Nephron (organoid): ENCODE results near the gene BPIFB4.
"Not testable (repeated sequence)": the region's sequence is repeated elsewhere in the genome, so short reads cannot be mapped to it uniquely, and the experiment has no call there.

Experiments
- H3K27ac Mint-ChIP-seq, 3 experiments: 2 replicates each; pipeline ENCODE4 v1.8.0; 2020; ENCODE audit warnings: mixed read lengths in 3 of 3, mild to moderate bottlenecking in 2 of 3, moderate library complexity in 1 of 3
- H3K27me3 Mint-ChIP-seq: 2 replicates; pipeline ENCODE4 v1.8.0; 2021; ENCODE audit warnings: low read depth, mild to moderate bottlenecking, moderate library complexity, mixed read lengths
- H3K36me3 Mint-ChIP-seq: 2 replicates; pipeline ENCODE4 v1.8.0; 2020; ENCODE audit warnings: low read depth, mixed read lengths
- H3K4me1 Mint-ChIP-seq: 2 replicates; pipeline ENCODE4 v1.8.0; 2020; ENCODE audit warnings: mixed read lengths
- H3K4me3 Mint-ChIP-seq, 3 experiments: 2 replicates each; pipeline ENCODE4 v1.8.0; 2020; ENCODE audit warnings: mild to moderate bottlenecking in 3 of 3, mixed read lengths in 3 of 3, moderate library complexity in 2 of 3
- H3K9me3 Mint-ChIP-seq: 2 replicates; pipeline ENCODE4 v1.8.0; 2020; ENCODE audit warnings: mixed read lengths
- TF ChIP-seq, protein P1 (sequence below), 3 experiments: fragments of 200-600 bp; sonication (generic); IDR thresholded peaks; one replicate each; pipeline ENCODE4 v1.5.0; 2021; ENCODE audit warnings: antibody characterized with exemption in 3 of 3; ENCODE audit not compliant: unreplicated experiment in 3 of 3

Gene BPIFB4

DNA sequence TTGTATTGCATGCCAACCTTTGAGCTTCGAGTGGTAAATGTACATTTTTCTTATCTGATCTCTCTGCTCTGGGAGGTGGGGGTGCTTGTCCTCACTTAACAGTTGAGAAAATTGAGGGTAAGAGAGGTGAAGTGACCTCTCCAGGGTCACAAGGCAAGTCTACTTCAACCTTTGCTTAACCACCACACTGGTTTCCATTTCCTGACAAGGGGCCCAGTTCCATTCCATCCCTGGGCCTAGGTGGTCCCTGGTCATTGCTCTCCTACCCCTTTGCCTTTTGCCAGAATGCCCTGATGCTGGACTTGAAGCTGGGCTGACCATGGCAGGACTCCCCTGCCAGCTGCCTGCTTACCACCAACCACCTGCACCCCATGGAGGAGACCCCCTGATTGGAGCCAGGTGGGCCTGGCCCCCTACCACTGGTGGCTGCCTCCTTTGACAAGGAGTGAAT lies 35.7 kb upstream of the BPIFB4 start:
- H3K27me3 Mint-ChIP-seq: peaks cover 28% of the 10 kb centered on the region
- H3K4me1 Mint-ChIP-seq: no peaks in the 10 kb centered on the region
- no peak overlapping the region for H3K4me3 Mint-ChIP-seq
- H3K36me3 Mint-ChIP-seq: no peaks in the 10 kb centered on the region
- H3K27ac Mint-ChIP-seq: no peak overlapping the region
- peaks cover 20% of the 10 kb centered on the region for H3K9me3 Mint-ChIP-seq
- TF ChIP-seq, protein P1, sequence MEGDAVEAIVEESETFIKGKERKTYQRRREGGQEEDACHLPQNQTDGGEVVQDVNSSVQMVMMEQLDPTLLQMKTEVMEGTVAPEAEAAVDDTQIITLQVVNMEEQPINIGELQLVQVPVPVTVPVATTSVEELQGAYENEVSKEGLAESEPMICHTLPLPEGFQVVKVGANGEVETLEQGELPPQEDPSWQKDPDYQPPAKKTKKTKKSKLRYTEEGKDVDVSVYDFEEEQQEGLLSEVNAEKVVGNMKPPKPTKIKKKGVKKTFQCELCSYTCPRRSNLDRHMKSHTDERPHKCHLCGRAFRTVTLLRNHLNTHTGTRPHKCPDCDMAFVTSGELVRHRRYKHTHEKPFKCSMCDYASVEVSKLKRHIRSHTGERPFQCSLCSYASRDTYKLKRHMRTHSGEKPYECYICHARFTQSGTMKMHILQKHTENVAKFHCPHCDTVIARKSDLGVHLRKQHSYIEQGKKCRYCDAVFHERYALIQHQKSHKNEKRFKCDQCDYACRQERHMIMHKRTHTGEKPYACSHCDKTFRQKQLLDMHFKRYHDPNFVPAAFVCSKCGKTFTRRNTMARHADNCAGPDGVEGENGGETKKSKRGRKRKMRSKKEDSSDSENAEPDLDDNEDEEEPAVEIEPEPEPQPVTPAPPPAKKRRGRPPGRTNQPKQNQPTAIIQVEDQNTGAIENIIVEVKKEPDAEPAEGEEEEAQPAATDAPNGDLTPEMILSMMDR (IDR thresholded peaks at IDR 0.05; ENCODE audit: unreplicated experiment in 3 of 3): no peak

DNA sequence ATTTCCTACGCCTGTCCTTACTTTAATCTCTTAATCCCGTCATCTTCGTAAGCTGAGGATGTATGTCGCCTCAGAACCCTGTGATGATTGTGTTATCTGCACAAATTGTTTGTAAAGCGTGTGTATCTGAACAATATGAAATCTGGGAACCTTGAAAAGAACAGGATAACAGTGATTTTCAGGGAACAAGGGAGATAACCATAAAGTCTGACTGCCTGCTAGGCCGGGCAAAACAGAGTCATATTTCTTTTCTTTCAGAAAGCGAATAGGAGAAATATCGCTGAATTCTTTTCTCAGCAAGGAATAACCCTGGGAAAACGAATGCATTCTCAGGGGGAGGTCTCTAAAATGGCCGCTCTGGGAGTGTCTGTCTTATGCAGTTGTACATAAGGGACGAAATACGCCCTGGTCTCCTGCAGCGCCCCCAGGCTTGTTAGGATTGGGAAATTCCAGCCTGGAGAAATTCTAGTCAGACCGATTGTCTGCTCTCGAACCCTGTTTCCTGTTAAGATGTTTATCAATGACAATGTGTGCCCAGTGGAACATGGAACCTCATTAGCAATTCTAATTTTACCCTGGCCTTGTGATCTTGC lies 34.2 kb upstream of the BPIFB4 start:
- not testable (repeated sequence) for H3K4me1 Mint-ChIP-seq, H3K36me3 Mint-ChIP-seq, H3K4me3 Mint-ChIP-seq, H3K27ac Mint-ChIP-seq
- Mint-ChIP-seq H3K27me3 (peaks cover 17% of the 10 kb centered on the region), H3K9me3 (peaks cover 20% of the 10 kb centered on the region)

DNA sequence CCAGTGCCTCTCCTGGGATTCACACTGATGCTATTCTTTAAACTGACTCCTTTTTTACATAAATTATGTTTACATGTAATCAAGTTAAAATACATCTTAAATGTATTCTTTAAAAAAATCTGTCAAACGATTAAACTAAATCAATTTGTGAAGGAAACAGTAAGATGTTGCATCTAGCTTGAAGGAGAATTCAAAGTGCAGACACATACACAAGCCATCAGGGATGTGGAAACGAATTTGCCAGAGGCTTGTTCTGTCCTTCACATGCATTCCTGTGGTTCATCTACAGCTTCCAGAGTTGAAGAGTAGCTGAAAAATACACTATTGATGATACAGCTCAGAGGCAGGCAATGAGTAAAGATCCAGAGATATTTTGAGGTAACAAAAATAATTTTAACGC lies 33.0 kb upstream of the BPIFB4 start:
- TF ChIP-seq, protein P1 (IDR thresholded peaks at IDR 0.05; ENCODE audit: unreplicated experiment in 3 of 3): no peak
- Mint-ChIP-seq H3K4me3 (no peak overlapping the region), H3K9me3 (peaks cover 20% of the 10 kb centered on the region), H3K36me3 (no peaks in the 10 kb centered on the region), H3K4me1 (no peaks in the 10 kb centered on the region), H3K27me3 (peaks cover 14% of the 10 kb centered on the region), H3K27ac (no peak overlapping the region)

DNA sequence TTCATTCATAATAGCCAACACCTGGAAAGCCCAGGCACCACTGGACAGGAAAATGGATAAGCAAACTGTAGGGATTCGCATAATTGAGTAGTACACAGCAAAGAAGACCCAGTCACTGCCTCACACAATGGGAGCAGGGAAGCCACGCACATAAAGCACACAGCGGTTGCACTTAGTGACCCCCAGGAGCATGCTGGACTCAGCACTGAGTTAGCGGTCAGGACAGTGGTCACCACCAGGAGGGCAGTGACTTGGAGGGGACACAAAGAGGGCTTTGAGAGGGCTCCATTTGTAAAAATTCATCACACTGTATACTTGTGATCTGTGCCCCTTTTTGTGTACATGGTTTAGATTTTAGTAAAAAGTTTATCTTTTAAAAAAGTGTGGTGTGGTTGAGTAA lies 28.1 kb upstream of the BPIFB4 start:
- Mint-ChIP-seq H3K27me3 (peaks cover 16% of the 10 kb centered on the region), H3K27ac (no peak overlapping the region), H3K4me3 (no peak overlapping the region), H3K9me3 (peaks cover 7% of the 10 kb centered on the region), H3K36me3 (no peaks in the 10 kb centered on the region), H3K4me1 (peaks cover 5% of the 10 kb centered on the region)
- TF ChIP-seq, protein P1 (IDR thresholded peaks at IDR 0.05; ENCODE audit: unreplicated experiment in 3 of 3): no peak

- TF ChIP-seq, protein P1 (IDR thresholded peaks at IDR 0.05; ENCODE audit: unreplicated experiment in 3 of 3): no peak
- Mint-ChIP-seq H3K4me3 (no peak within 1 kb of the TSS), H3K27ac (no peak within 1 kb of the TSS), H3K36me3 (no peaks in the 10 kb centered on the region), H3K9me3 (no peaks in the 10 kb centered on the region), H3K4me1 (peaks cover 5% of the 10 kb centered on the region), H3K27me3 (peaks cover 16% of the 10 kb centered on the region)
These were observed 25.9 kb upstream of the BPIFB4 start, which contains the start of gene BPIFB3 for GRCh38 chr20:33053291-33054106. BPIFB3 (plus strand) TSS chr20:33053903; CDS start chr20:33055436, 1,533 bp downstream.

GRCh38 chr20:33054381-33054780 lies 25.1 kb upstream of the BPIFB4 start:
- H3K36me3 Mint-ChIP-seq: no peaks in the 10 kb centered on the region
- no peak overlapping the region for H3K27ac Mint-ChIP-seq
- peaks cover 16% of the 10 kb centered on the region for H3K27me3 Mint-ChIP-seq
- TF ChIP-seq, protein P1 (IDR thresholded peaks at IDR 0.05; ENCODE audit: unreplicated experiment in 3 of 3): no peak
- H3K4me3 Mint-ChIP-seq: no peak overlapping the region
- no peaks in the 10 kb centered on the region for H3K9me3 Mint-ChIP-seq
- H3K4me1 Mint-ChIP-seq: peaks cover 5% of the 10 kb centered on the region
